HCT116 (cell line): ENCODE data around the gene FBXL4. TPM values are rescaled to one million over a fixed set of nuclear protein-coding genes. Genes with fewer than 3 reads are reported as not detected.

ENCODE experiments used
- ATAC-seq: fragments of 200-7000 bp; cut with Tn5 transposase; 2 replicates; pipeline ENCODE4 v1.9.1; 2020; ENCODE audit warnings: mild to moderate bottlenecking, moderate library complexity
- BruUV-seq: library from RNA; stranded (reverse); fragments of 400-500 nt; replicated peaks from 2 replicates; lab custom pipeline; 2021; lab: Mats Ljungman, UMichigan
- CTCF ChIA-PET: fragments of 300-600 bp; sonication (Branson Sonifier 250); formaldehyde crosslinking; loops from one replicate; lab custom pipeline; 2021; ENCODE audit warnings: antibody characterized with exemption; lab: Charles Lee
- POLR2A ChIA-PET: fragments of 300-600, 350-600 bp; sonication (Branson Sonifier 250); formaldehyde crosslinking; loops from one replicate; lab custom pipeline; 2021; ENCODE audit warnings: antibody characterized with exemption; lab: Charles Lee
- RAD21 ChIA-PET, 2 experiments: fragments of 300-600 bp; sonication (Branson Sonifier 250); formaldehyde crosslinking; loops; one replicate each; lab custom pipeline; 2023; ENCODE audit warnings: low total read pairs in 2 of 2; ENCODE audit not compliant: uncharacterized antibody in 2 of 2, unreplicated experiment in 2 of 2, low non-redundant PET in 1 of 2; lab: Charles Lee
- DNase-seq: peaks from one replicate; pipeline ENCODE4 v3.0.0-alpha.2; 2010; ENCODE audit warnings: low read depth, low spot score
- H2AFZ ChIP-seq: fragments of 200-600 bp; shearing (Covaris generic), sonication (generic); 2 replicates; pipeline ENCODE4 v1.6.1; 2017; ENCODE audit warnings: low read depth, mixed run types, mixed read lengths, antibody characterized with exemption, low read length; ENCODE audit not compliant: poor library complexity, severe bottlenecking
- H3K27ac ChIP-seq: 2 replicates; pipeline ENCODE4 v1.5.1; 2012; ENCODE audit warnings: low read depth, low read length
- H3K27me3 ChIP-seq: fragments of 200-600 bp; sonication (generic); 2 replicates; pipeline ENCODE4 v1.6.1; 2016; ENCODE audit warnings: mixed run types, low read length, mixed read lengths; ENCODE audit not compliant: insufficient read depth
- H3K36me3 ChIP-seq, 2 experiments: fragments of 200-500 bp in 1 of 2; fragments of 200-600 bp in 1 of 2; sonication (Bioruptor generic) in 1 of 2; sonication (generic) in 1 of 2; 2 replicates each; pipeline versions ENCODE4 v1.5.1 to v1.6.1; 2014 to 2016; ENCODE audit warnings: low read length in 2 of 2, inconsistent platforms in 1 of 2, mixed read lengths in 1 of 2, mixed run types in 1 of 2; ENCODE audit not compliant: insufficient read depth in 2 of 2, control insufficient read depth in 1 of 2
- H3K4me1 ChIP-seq, 2 experiments: fragments of 200-600 bp in 1 of 2; sonication (generic) in 1 of 2; 2 replicates each; pipeline versions ENCODE4 v1.5.1 to v1.6.1; 2012 to 2017; ENCODE audit warnings: low read length in 2 of 2, inconsistent platforms in 1 of 2, mild to moderate bottlenecking in 1 of 2, mixed read lengths in 1 of 2, mixed run types in 1 of 2, moderate library complexity in 1 of 2; ENCODE audit not compliant: insufficient read depth in 2 of 2, control insufficient read depth in 1 of 2
- H3K4me2 ChIP-seq: fragments of 200-600 bp; sonication (generic); 2 replicates; pipeline ENCODE4 v1.6.1; 2017; ENCODE audit warnings: mixed run types, low read length, mixed read lengths
- H3K4me3 ChIP-seq, 2 experiments: fragments of 200-600 bp in 1 of 2; sonication (generic) in 1 of 2; replicated peaks in 1 of 2; 2 replicates each; pipeline ENCODE4 v1.5.1; 2011 to 2016; ENCODE audit warnings: low read length in 2 of 2, control low read depth in 1 of 2, low read depth in 1 of 2, mild to moderate bottlenecking in 1 of 2, mixed read lengths in 1 of 2, mixed run types in 1 of 2
- H3K79me2 ChIP-seq: fragments of 200-600 bp; sonication (generic); 2 replicates; pipeline ENCODE4 v1.6.1; 2017; ENCODE audit warnings: mild to moderate bottlenecking, mixed run types, low read length, moderate library complexity, mixed read lengths; ENCODE audit not compliant: insufficient read depth
- H3K9ac ChIP-seq: fragments of 200-600 bp; sonication (generic); 2 replicates; pipeline ENCODE4 v1.6.1; 2016; ENCODE audit warnings: low read length, mixed read lengths
- H3K9me2 ChIP-seq: fragments of 200-600 bp; sonication (generic), shearing (Covaris generic); 2 replicates; pipeline ENCODE4 v1.6.1; 2017; ENCODE audit warnings: mixed run types, mild to moderate bottlenecking, moderate library complexity; ENCODE audit not compliant: insufficient read depth
- H3K9me3 ChIP-seq, 2 experiments: fragments of 200-500 bp in 1 of 2; fragments of 200-600 bp in 1 of 2; sonication (Bioruptor generic) in 1 of 2; sonication (generic) in 1 of 2; 2 replicates each; pipeline ENCODE4 v1.6.1; 2014 to 2017; ENCODE audit warnings: low read length in 2 of 2, mixed read lengths in 2 of 2, inconsistent platforms in 1 of 2, low read depth in 1 of 2, mild to moderate bottlenecking in 1 of 2, mixed run types in 1 of 2, moderate library complexity in 1 of 2; ENCODE audit not compliant: control insufficient read depth in 1 of 2, insufficient read depth in 1 of 2
- H4K20me1 ChIP-seq: fragments of 200-600 bp; sonication (generic), shearing (Covaris generic); 2 replicates; pipeline ENCODE4 v1.6.1; 2017; ENCODE audit warnings: mixed run types, mild to moderate bottlenecking, moderate library complexity; ENCODE audit not compliant: insufficient read depth
- ATF3 ChIP-seq: IDR thresholded peaks from 2 replicates; pipeline ENCODE4 v1.6.1; 2012
- CEBPB ChIP-seq: IDR thresholded peaks from 2 replicates; pipeline ENCODE4 v1.6.1; 2012; ENCODE audit warnings: low read depth
- CTCF ChIP-seq, 3 experiments: fragments of 200-600 bp in 1 of 3; sonication (generic) in 1 of 3; IDR thresholded peaks in 2 of 3; conservative IDR thresholded peaks in 1 of 3; 2 replicates each; pipeline ENCODE4 v1.5.1; 2012 to 2017; ENCODE audit warnings: low read depth in 2 of 3, low read length in 2 of 3, antibody characterized with exemption in 1 of 3, borderline replicate concordance in 1 of 3, control low read depth in 1 of 3, mild to moderate bottlenecking in 1 of 3, mixed read lengths in 1 of 3, mixed run types in 1 of 3, moderate library complexity in 1 of 3; ENCODE audit not compliant: insufficient read depth in 1 of 3
- EGR1 ChIP-seq: IDR thresholded peaks from 2 replicates; pipeline ENCODE4 v1.6.1; 2012; ENCODE audit warnings: low read depth
- ELF1 ChIP-seq: IDR thresholded peaks from 2 replicates; pipeline ENCODE4 v1.6.1; 2012; ENCODE audit warnings: low read depth, borderline replicate concordance
- EZH2 ChIP-seq: fragments of 200-600 bp; sonication (generic); IDR thresholded peaks from 2 replicates; pipeline ENCODE4 v1.6.1; 2017; ENCODE audit warnings: antibody characterized with exemption, mixed run types
- FOSL1 ChIP-seq: IDR thresholded peaks from 2 replicates; pipeline ENCODE4 v1.6.1; 2012; ENCODE audit warnings: low read depth
- JUND ChIP-seq: IDR thresholded peaks from 2 replicates; pipeline ENCODE4 v1.6.1; 2012
- POLR2A ChIP-seq: IDR thresholded peaks from 2 replicates; pipeline ENCODE4 v1.7.0; 2011; ENCODE audit warnings: borderline replicate concordance; ENCODE audit not compliant: insufficient read depth, insufficient read length; ENCODE audit errors: extremely low read depth
- POLR2AphosphoS5 ChIP-seq: IDR thresholded peaks from 2 replicates; pipeline ENCODE4 v1.6.1; 2011; ENCODE audit warnings: mild to moderate bottlenecking, low read depth, low read length, moderate library complexity
- RAD21 ChIP-seq: IDR thresholded peaks from 2 replicates; pipeline ENCODE4 v1.6.1; 2012; ENCODE audit warnings: low read depth, mild to moderate bottlenecking
- REST ChIP-seq: IDR thresholded peaks from 2 replicates; pipeline ENCODE4 v1.6.1; 2012; ENCODE audit warnings: low read depth
- SRF ChIP-seq: IDR thresholded peaks from 2 replicates; pipeline ENCODE4 v1.6.1; 2012; ENCODE audit warnings: low read depth
- TCF7L2 ChIP-seq: IDR thresholded peaks from 2 replicates; pipeline ENCODE4 v1.7.0; 2011; ENCODE audit warnings: borderline replicate concordance, inconsistent platforms; ENCODE audit not compliant: insufficient read depth, insufficient read length; ENCODE audit errors: extremely low read depth
- ZFX ChIP-seq: fragments of 450-650 bp; IDR thresholded peaks from 2 replicates; pipeline ENCODE4 v1.6.1; 2017
- intact Hi-C: fragments of 100-400 bp; cut with micrococcal nuclease; formaldehyde crosslinking; loops from 2 replicates; pipeline ENCODE4 v1.10.0; 2022
- total RNA-seq: library from RNA; stranded (reverse); gene quantifications from one replicate; pipeline ENCODE4 v1.2.1, GENCODE V29; 2021; ENCODE audit not compliant: unreplicated experiment

Gene FBXL4
- total RNA-seq, 1 experiment from 2014 or later: 15.7 TPM

GRCh38 chr6:98928688-98929087 lies 19.1 kb downstream of the FBXL4 start:
- Histone ChIP-seq H3K4me1 (no peaks in the 10 kb centered on the region), H3K27me3 (no peaks in the 10 kb centered on the region), H3K4me2 (no peak overlapping the region), H3K9ac (no peak overlapping the region), H3K79me2 (peaks cover 39% of the 10 kb centered on the region), H4K20me1 (no peaks in the 10 kb centered on the region; the same call in 1 of the 2 replicates), H3K9me3 (no peaks in the 10 kb centered on the region), H3K9me2 (no peaks in the 10 kb centered on the region), H3K36me3 (peaks cover 2 to 3% of the 10 kb centered on the region in 2 experiments; a peak in 1 of 4 replicates), H3K4me3 (no peak overlapping the region), H2AFZ (no peak overlapping the region), H3K27ac (no peak overlapping the region)
- ATAC-seq: no peak
- ChIA-PET POLR2A (no interaction called here), CTCF (no interaction called here), RAD21 (no interaction called here)
- no TSS peak for BruUV-seq
- intact Hi-C loops: no loop called here
- TF ChIP-seq POLR2AphosphoS5: no peak
- no peak for TF ChIP-seq EGR1
- TF ChIP-seq CEBPB: no peak
- TF ChIP-seq ZFX: no peak
- no peak for TF ChIP-seq CTCF (IDR thresholded peaks at IDR 0.05 in 2 of 3, conservative IDR thresholded peaks at IDR 0.05 in 1 of 3; ENCODE audit: borderline replicate concordance in 1 of 3, insufficient read depth in 1 of 3, low read depth in 2 of 3, low read length in 2 of 3)
- no peak for TF ChIP-seq EZH2
- no peak for TF ChIP-seq POLR2A
- no peak for DNase-seq

GRCh38 chr6:98927534-98927933 lies 20.2 kb downstream of the FBXL4 start:
- peaks cover 2 to 3% of the 10 kb centered on the region in 2 experiments; a peak in 1 of 4 replicates for H3K36me3 ChIP-seq
- POLR2A ChIA-PET: no interaction called here
- no peaks in the 10 kb centered on the region for H3K4me1 ChIP-seq
- no peak overlapping the region for H3K4me2 ChIP-seq
- H3K9ac ChIP-seq: no peak overlapping the region
- ATAC-seq: no peak
- DNase-seq: no peak
- no peaks in the 10 kb centered on the region for H3K9me2 ChIP-seq
- H4K20me1 ChIP-seq: no peaks in the 10 kb centered on the region; the same call in 1 of the 2 replicates
- H3K27ac ChIP-seq: no peak overlapping the region
- H3K4me3 ChIP-seq: no peak overlapping the region
- H3K79me2 ChIP-seq: peaks cover 28% of the 10 kb centered on the region; the same call in 1 of the 2 replicates
- RAD21 ChIA-PET: no interaction called here
- CTCF ChIA-PET: no interaction called here
- intact Hi-C loops: no loop called here
- BruUV-seq: no TSS peak
- H3K27me3 ChIP-seq: no peaks in the 10 kb centered on the region
- no peaks in the 10 kb centered on the region for H3K9me3 ChIP-seq
- H2AFZ ChIP-seq: no peak overlapping the region
- TF ChIP-seq REST (no peak), JUND (no peak), EGR1 (no peak), FOSL1 (no peak), TCF7L2 (no peak), EZH2 (no peak), ATF3 (no peak), RAD21 (no peak), ELF1 (no peak), SRF (no peak)
